Measurements from ENCODE around the gene BCL2L11. TPM values are rescaled to one million over a fixed set of nuclear protein-coding genes. Genes with fewer than 3 reads are reported as not detected.

The BCL2L11 gene
- total RNA-seq, 1 donor from 2014 or later = 221 TPM

DNA sequence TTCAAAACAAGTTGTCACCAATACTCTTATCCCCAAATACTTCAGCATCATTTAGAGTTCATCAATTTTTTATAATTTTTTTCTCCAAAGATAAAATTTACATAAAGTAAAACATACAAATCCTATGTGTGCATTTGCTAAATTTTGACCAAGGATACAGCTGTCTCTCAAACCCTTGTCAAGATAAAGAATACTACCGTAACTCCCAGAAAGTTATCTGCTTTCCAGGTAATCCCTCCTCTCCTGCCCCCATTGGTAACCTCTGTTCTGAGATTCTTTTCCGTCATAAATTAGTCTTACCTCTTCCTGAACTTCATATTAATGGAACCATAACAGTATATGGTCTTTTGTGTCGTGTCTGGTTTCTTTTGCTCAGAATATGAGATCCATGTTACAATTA lies 49.2 kb downstream of the BCL2L11 start:
- Mint-ChIP-seq H3K4me1 (peaks cover 24% of the 10 kb centered on the region), H3K9me3 (no peaks in the 10 kb centered on the region), H3K4me3 (no peak overlapping the region), H3K36me3 (ENCODE audit: low read depth) (peaks cover 27% of the 10 kb centered on the region), H3K27me3 (no peaks in the 10 kb centered on the region), H3K27ac (no peak overlapping the region)
- TF ChIP-seq, protein P1, sequence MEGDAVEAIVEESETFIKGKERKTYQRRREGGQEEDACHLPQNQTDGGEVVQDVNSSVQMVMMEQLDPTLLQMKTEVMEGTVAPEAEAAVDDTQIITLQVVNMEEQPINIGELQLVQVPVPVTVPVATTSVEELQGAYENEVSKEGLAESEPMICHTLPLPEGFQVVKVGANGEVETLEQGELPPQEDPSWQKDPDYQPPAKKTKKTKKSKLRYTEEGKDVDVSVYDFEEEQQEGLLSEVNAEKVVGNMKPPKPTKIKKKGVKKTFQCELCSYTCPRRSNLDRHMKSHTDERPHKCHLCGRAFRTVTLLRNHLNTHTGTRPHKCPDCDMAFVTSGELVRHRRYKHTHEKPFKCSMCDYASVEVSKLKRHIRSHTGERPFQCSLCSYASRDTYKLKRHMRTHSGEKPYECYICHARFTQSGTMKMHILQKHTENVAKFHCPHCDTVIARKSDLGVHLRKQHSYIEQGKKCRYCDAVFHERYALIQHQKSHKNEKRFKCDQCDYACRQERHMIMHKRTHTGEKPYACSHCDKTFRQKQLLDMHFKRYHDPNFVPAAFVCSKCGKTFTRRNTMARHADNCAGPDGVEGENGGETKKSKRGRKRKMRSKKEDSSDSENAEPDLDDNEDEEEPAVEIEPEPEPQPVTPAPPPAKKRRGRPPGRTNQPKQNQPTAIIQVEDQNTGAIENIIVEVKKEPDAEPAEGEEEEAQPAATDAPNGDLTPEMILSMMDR (IDR thresholded peaks at IDR 0.05) = no peak
- POLR2A ChIA-PET = interaction anchor here (0.8 to 3.9 kb wide), 3 partner anchors 12 to 44 kb away, joined by 3 to 38 read pairs (median 4); no protein-coding TSS in a partner anchor
- intact Hi-C loops (cut with micrococcal nuclease) = no loop called here
- no peak for ATAC-seq (ENCODE audit: low read depth)
- CTCF ChIA-PET = no interaction called here
- no peak for DNase-seq

DNA sequence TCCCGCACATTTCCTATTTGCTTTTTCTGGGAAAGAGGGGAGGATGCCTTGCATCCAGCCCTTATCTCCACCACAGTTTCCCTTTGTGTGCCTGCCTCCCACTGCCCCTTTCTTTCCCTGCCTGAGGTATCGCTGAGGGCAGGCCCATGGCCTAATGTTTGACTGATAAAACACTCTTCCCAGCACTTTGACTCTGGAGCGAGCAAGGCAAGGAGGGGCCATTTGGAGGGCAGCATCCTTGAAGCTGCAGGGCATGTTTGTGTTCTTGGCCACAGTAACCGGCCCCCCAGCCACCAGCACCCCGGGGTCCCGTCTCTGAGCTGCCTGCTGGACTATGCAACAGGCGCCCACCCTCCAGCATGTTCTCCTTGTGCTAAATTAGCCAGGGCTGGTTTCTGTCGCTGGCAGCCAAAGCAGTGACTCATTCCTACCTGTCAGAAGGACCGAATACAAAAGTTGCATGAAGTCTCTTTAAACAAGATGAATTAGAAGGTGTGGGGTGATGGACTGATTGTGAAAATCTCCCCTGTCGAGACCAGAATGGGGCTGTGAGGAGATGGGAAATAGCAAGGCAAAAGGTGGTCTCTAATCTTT lies 50.7 kb downstream of the BCL2L11 start:
- Mint-ChIP-seq H3K9me3 (no peaks in the 10 kb centered on the region), H3K27ac (no peak overlapping the region), H3K36me3 (ENCODE audit: low read depth) (peaks cover 15% of the 10 kb centered on the region), H3K27me3 (peaks cover 6% of the 10 kb centered on the region), H3K4me3 (no peak overlapping the region), H3K4me1 (peaks cover 24% of the 10 kb centered on the region)
- intact Hi-C loops (cut with micrococcal nuclease) = no loop called here
- ATAC-seq (ENCODE audit: low read depth) (no peak), DNase-seq (no peak)
- POLR2A ChIA-PET = interaction anchor here (1.2 to 1.5 kb wide), 2 partner anchors 9 to 38 kb away, joined by 3 to 4 read pairs; no protein-coding TSS in a partner anchor
- CTCF ChIA-PET = no interaction called here
- TF ChIP-seq, protein P1 (IDR thresholded peaks at IDR 0.05) = no peak

DNA sequence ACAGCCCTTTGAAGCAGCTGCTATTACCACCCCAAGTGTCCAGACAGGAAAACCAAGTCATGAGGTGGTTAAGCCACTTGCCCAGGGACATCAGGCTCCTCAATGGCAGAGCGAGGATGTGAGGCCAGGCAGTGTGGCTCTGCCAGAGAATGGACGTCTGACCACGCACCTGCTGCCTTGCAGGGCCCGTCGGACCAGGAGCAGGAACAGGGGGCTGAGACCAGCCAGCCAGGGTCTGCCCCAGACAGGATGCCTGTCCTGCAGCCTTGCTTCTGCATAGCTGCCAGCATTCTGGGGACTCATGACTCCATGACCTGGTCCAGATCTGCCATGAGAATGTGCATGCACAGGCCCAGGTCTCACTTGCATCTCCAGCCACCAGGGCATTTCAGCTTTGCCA lies 52.0 kb downstream of the BCL2L11 start:
- Mint-ChIP-seq H3K36me3 (ENCODE audit: low read depth) (peaks cover 4% of the 10 kb centered on the region), H3K9me3 (no peaks in the 10 kb centered on the region), H3K27ac (no peak overlapping the region), H3K4me3 (no peak overlapping the region), H3K4me1 (peaks cover 17% of the 10 kb centered on the region), H3K27me3 (peaks cover 6% of the 10 kb centered on the region)
- POLR2A ChIA-PET = interaction anchor here (1.2 kb wide), 1 partner anchor 11 kb away, joined by 3 read pairs; no protein-coding TSS in a partner anchor
- intact Hi-C loops (cut with micrococcal nuclease) = no loop called here
- ATAC-seq (ENCODE audit: low read depth) (no peak), DNase-seq (no peak)
- TF ChIP-seq, protein P1 (IDR thresholded peaks at IDR 0.05) = no peak
- CTCF ChIA-PET = interaction anchor here (0.6 kb wide), 1 partner anchor 965 kb away, joined by 3 read pairs; no protein-coding TSS in a partner anchor

DNA sequence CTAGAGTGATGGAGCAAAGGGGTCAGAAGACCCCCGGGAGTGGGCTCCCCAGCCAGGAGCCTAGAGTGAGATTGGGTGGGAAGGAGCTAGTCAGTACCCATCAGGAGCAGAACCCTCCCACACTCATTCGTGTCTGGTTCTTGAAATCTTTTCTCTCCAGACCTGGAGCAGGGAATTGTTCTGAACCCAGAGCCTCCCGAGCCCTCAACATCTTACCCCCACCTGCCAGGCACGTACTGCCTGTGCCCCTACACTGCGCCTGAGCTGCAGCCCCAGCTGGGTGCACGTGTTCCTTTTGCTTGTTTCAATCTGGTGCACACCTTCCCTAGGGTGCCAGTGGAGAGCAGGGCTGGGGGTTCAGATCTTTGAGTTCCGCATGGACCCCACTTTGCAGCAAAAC lies 52.6 kb downstream of the BCL2L11 start:
- ChIA-PET POLR2A (no interaction called here), CTCF (no interaction called here)
- DNase-seq (no peak), ATAC-seq (ENCODE audit: low read depth) (no peak)
- no peaks in the 10 kb centered on the region for H3K9me3 Mint-ChIP-seq
- H3K27me3 Mint-ChIP-seq = peaks cover 6% of the 10 kb centered on the region
- no peak overlapping the region for H3K27ac Mint-ChIP-seq
- no peak overlapping the region for H3K4me3 Mint-ChIP-seq
- TF ChIP-seq, protein P1 (IDR thresholded peaks at IDR 0.05) = no peak
- H3K4me1 Mint-ChIP-seq = peaks cover 13% of the 10 kb centered on the region
- H3K36me3 Mint-ChIP-seq (ENCODE audit: low read depth) = no peaks in the 10 kb centered on the region
- intact Hi-C loops (cut with micrococcal nuclease) = no loop called here

DNA sequence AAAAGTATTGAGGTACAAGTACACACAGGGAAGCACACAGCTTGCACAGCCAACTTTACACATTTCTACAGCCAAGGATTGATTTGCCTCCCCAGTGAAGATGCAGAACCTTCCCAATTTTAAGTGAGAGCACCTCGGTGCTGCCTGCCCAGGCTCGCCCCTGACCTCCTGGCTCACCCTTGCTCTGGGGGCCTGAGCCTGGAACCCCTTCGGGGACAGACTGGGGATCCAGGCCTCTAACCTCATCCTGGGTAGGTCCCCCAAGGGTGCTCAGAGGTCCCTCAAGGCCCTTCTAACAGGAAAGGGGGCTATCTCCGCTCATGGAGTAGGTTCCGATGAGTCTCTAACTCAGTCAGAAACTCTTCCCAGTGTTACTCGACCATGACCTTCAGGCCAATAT lies 53.1 kb downstream of the BCL2L11 start:
- no peak overlapping the region for H3K27ac Mint-ChIP-seq
- H3K27me3 Mint-ChIP-seq = peaks cover 6% of the 10 kb centered on the region
- no peak for ATAC-seq (ENCODE audit: low read depth)

More for the DNA sequence above, 53.1 kb downstream of the BCL2L11 start:
- Mint-ChIP-seq H3K4me3 (no peak overlapping the region), H3K36me3 (ENCODE audit: low read depth) (no peaks in the 10 kb centered on the region), H3K9me3 (no peaks in the 10 kb centered on the region), H3K4me1 (peaks cover 9% of the 10 kb centered on the region)
- POLR2A ChIA-PET = no interaction called here
- intact Hi-C loops (cut with micrococcal nuclease) = no loop called here
- TF ChIP-seq, protein P1 (IDR thresholded peaks at IDR 0.05) = no peak
- CTCF ChIA-PET = no interaction called here
- no peak for DNase-seq

All from activated B cell treated with CpG ODN at 0.5 μM for 24 hours (primary cell).